ENCODE data around the gene TPGS2. TPM values are rescaled to one million over a fixed set of nuclear protein-coding genes. Genes with fewer than 3 reads are reported as not detected.
A peak's percentile ranks its signal among the peaks of the same experiment; 100 is the strongest.
"Not testable (repeated sequence)": the region's sequence is repeated elsewhere in the genome, so short reads cannot be mapped to it uniquely, and the experiment has no call there.

Gene TPGS2
- total RNA-seq, 1 experiment from 2014 or later: 284 TPM

DNA sequence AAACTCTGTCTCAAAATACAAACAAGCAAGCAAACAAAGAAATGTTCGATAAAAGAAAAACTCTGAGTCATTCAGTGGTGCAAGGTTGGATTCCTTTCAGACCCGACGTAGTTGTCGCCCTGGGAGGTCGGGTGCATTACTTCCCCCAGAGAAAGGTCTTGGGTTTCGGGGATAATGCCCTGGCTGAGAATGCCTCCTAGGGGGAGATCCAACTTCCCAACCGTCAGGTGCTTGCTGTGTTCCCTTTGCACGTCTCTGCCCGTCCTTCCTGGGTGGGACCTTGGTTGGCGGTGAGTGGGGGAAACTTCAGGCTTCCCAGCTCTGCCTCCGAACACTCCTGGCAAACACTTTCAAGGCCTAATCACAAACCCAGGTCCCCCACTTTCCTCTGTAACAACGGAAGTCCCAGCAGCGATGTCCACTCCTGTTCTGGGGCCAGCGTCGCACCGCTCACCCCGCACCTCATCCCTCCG is 609 bp downstream of the TPGS2 start:
- no peak for DNase-seq (ENCODE audit: low spot score)
- in situ Hi-C loops (cut with HindIII; ENCODE audit: low sequenced_read_pairs): no loop called here

DNA sequence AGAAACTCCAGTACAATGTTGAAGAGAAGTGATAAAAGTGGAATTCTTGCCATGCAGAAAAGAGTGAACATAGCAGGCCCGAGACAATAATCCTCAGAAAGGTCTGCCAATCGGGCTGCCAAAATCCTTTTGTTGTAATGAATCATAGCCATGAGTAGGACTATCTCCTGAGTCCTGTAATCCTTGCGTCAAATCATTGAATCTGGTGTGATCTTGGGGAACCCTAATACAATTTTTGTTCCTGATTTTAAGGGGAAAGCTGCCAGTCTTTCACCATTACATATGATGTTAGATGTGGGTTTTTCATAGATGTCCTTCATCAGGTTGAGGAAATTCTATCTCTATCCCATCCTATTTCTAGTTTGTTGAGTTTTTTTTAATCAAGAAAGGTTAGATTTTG is 2.2 kb downstream of the TPGS2 start:
- DNase-seq (ENCODE audit: low spot score): no peak
- in situ Hi-C loops (cut with HindIII; ENCODE audit: low sequenced_read_pairs): no loop called here

- no peak for DNase-seq (ENCODE audit: low spot score)
- in situ Hi-C loops (cut with HindIII; ENCODE audit: low sequenced_read_pairs): no loop called here
Observed at GRCh38 chr18:36825526-36825925, 3.3 kb downstream of the TPGS2 start.

DNA sequence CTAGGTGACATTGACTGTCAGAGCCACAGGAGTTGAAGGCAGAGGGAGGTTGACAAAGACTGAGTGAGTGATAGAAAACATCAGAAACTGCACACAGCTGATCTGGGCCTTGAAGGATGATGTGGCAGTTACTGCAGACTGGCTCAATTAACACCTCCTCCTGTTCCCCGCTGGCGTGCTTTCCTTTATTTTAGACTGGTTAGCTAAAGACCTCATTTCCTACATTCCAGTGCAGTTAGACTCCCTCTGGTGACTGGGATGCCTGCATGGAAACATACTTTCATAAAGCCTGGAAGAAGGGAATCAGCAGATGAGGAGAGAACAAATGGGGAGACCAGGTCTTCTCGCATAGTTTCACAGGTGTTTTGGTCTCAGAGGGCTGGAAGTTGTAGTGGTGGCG is 7.1 kb downstream of the TPGS2 start:
- DNase-seq (ENCODE audit: low spot score): no peak
- in situ Hi-C loops (cut with HindIII; ENCODE audit: low sequenced_read_pairs): no loop called here

DNA sequence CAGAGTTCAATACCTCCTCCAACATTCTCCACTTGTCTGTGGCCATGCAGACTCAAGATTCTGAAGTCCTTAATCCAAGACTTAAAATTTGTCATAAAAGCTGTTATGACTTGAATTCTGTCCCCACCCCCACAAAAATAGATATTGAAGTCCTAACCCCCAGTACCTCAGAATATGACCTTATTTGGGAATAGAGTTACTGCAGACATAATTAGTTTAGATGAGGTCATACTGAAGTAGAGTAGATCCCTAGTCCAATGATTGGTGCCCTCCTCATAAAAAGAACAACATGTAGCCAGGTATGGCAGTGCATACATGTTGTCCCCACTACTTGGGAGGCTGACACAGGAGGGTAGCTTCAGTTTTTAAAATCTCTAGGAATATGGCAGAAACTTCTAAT is 9.2 kb downstream of the TPGS2 start:
- DNase-seq (ENCODE audit: low spot score): no peak
- in situ Hi-C loops (cut with HindIII; ENCODE audit: low sequenced_read_pairs): no loop called here

DNA sequence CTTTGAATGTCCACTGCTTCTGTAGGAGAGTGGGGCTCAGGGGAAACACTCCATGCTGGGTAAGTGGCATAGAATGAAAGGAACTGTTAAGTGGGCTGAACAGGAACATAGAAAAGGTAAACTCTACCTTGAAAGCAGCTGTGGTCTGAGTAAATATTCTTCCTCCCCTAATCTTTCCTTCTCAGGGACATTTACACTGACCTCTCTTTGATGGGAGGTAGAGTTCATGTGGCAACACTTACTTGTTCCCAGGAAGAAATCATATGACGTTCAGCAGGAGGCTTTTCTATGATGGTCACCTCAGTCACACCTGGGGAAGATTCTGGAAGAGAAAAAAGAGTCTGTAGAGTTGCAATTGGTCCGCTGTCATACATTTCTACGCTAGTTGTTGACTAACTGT is 10.2 kb downstream of the TPGS2 start:
- no peak for DNase-seq (ENCODE audit: low spot score)
- in situ Hi-C loops (cut with HindIII; ENCODE audit: low sequenced_read_pairs): no loop called here

DNA sequence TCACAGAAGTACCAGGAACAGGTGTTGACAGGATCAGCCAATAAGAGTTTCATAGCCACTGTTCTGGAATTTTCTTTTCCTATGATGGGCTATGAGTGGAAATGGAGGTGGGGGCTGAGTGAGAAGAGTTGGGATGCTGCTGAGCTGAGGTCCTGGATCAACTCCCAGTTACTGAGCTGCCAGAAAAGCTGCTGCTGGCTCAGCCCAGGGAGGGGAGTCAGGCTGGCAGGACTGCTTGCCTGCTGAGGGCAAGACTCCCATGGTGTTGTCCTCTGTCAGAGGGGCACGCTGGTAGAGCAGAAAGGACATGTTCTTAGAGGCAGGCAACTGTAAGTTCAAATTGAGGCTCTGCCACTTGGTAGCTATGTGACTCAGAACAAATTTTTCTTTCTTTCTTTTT is 11.8 kb downstream of the TPGS2 start:
- in situ Hi-C loops (cut with HindIII; ENCODE audit: low sequenced_read_pairs): no loop called here
- no peak for DNase-seq (ENCODE audit: low spot score)

GRCh38 chr18:36816096-36816495 is 12.7 kb downstream of the TPGS2 start:
- in situ Hi-C loops (cut with HindIII; ENCODE audit: low sequenced_read_pairs); DNase-seq (ENCODE audit: low spot score): not testable (repeated sequence)

GRCh38 chr18:36814994-36815393 is 13.8 kb downstream of the TPGS2 start:
- in situ Hi-C loops (cut with HindIII; ENCODE audit: low sequenced_read_pairs): no loop called here
- DNase-seq (ENCODE audit: low spot score): no peak

DNA sequence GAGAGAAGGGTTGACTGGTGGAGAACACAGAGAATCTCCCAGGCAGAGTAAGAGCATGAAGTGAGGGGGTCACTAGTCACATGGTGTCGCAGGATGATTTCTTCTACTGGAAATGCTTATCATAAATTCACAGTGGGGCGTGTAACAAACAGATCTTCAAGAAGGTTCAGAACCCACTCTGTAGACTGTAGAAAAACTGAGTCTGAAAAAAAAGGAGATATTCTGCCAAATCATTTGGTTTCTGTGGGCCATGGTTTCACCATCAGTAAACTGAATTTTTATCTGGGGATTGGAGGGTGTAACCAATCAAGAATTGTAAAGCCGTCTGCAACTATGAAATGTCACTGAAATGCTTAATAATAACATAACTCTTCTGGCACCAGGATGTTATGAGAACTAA is 15.0 kb downstream of the TPGS2 start:
- in situ Hi-C loops (cut with HindIII; ENCODE audit: low sequenced_read_pairs): no loop called here

DNA sequence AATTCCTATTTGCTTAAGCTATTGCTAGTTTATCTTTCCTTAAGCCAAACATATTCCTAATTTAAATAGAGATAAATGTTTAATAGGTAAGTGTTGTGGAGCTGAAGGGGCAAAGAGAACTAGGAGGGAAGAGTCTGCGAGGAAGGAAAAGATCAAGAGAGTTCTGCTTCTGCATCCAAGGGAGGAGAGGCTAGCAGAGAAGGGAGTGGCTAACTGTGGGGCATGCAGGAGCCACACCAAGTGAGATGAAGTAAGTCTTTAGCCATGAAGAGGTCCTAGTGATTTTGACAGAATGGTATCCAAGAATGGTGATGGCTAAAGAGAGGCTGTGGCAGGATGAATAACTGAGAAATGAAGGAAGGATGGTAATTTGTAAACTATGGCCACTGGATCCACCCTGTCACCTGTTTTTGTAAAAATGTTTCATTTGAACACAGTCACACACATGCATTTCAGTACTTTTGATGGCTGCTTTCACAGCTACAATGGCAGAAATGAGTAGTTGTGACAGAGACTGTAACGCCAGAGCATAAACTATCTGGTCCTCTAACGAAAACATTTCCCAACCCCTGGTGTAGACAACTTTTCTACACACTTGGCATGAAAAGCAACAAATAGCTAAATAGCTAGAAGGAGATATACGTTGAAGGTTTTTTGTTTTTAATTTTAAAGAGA is 15.6 kb downstream of the TPGS2 start:
- DNase-seq (ENCODE audit: low spot score): no peak
- in situ Hi-C loops (cut with HindIII; ENCODE audit: low sequenced_read_pairs): no loop called here

More for the DNA sequence above, 15.0 kb downstream of the TPGS2 start:
- no peak for DNase-seq (ENCODE audit: low spot score)

GRCh38 chr18:36812678-36813077 is 16.1 kb downstream of the TPGS2 start:
- in situ Hi-C loops (cut with HindIII; ENCODE audit: low sequenced_read_pairs): no loop called here
- no peak for DNase-seq (ENCODE audit: low spot score)

DNA sequence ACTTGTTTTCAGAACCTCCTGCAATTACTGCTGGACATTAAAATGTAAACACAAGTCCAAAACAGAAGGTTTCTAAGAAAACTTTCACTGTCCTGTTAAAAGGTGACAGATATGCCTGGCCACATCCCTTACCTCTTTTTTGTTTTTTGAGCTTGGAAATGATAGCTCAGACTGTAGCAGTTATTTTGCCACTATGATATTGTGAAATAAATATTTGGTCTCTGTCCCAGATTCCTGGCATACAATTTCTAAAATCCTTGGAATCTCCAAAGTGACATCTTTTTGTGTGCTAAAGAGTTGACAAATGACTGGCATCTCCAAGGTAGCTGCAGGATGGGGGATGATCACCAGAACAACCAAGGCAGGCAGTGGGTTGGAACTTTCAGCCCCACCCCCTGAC is 16.8 kb downstream of the TPGS2 start:
- in situ Hi-C loops (cut with HindIII; ENCODE audit: low sequenced_read_pairs): no loop called here
- DNase-seq (ENCODE audit: low spot score): no peak

GRCh38 chr18:36811430-36811829 is 17.4 kb downstream of the TPGS2 start:
- DNase-seq (ENCODE audit: low spot score): no peak
- in situ Hi-C loops (cut with HindIII; ENCODE audit: low sequenced_read_pairs): no loop called here

- in situ Hi-C loops (cut with HindIII; ENCODE audit: low sequenced_read_pairs): no loop called here
- DNase-seq (ENCODE audit: low spot score): peak; percentile 89
Observed at GRCh38 chr18:36809590-36810381, 19.0 kb downstream of the TPGS2 start.

GRCh38 chr18:36808681-36809080 is 20.1 kb downstream of the TPGS2 start:
- no peak for DNase-seq (ENCODE audit: low spot score)
- in situ Hi-C loops (cut with HindIII; ENCODE audit: low sequenced_read_pairs): no loop called here

- no peak for DNase-seq (ENCODE audit: low spot score)
- in situ Hi-C loops (cut with HindIII; ENCODE audit: low sequenced_read_pairs): no loop called here
Observed at GRCh38 chr18:36805105-36805504, 23.7 kb downstream of the TPGS2 start.

GRCh38 chr18:36798738-36799473 is 29.9 kb downstream of the TPGS2 start:
- in situ Hi-C loops (cut with HindIII; ENCODE audit: low sequenced_read_pairs): no loop called here
- no peak for DNase-seq (ENCODE audit: low spot score)

- no peak for DNase-seq (ENCODE audit: low spot score)
- in situ Hi-C loops (cut with HindIII; ENCODE audit: low sequenced_read_pairs): no loop called here
Observed at GRCh38 chr18:36792634-36793283, 36.0 kb downstream of the TPGS2 start.

GRCh38 chr18:36786686-36787085 is 42.1 kb downstream of the TPGS2 start:
- in situ Hi-C loops (cut with HindIII; ENCODE audit: low sequenced_read_pairs): no loop called here
- no peak for DNase-seq (ENCODE audit: low spot score)

Data from G401 (cell line).